ENCODE data around the gene KIF18B. TPM values are rescaled to one million over a fixed set of nuclear protein-coding genes. Genes with fewer than 3 reads are reported as not detected.

KIF18B gene
- total RNA-seq, 4 donors from 2014 or later, result 0.82 to 7.6 (median 3.7) TPM

DNA sequence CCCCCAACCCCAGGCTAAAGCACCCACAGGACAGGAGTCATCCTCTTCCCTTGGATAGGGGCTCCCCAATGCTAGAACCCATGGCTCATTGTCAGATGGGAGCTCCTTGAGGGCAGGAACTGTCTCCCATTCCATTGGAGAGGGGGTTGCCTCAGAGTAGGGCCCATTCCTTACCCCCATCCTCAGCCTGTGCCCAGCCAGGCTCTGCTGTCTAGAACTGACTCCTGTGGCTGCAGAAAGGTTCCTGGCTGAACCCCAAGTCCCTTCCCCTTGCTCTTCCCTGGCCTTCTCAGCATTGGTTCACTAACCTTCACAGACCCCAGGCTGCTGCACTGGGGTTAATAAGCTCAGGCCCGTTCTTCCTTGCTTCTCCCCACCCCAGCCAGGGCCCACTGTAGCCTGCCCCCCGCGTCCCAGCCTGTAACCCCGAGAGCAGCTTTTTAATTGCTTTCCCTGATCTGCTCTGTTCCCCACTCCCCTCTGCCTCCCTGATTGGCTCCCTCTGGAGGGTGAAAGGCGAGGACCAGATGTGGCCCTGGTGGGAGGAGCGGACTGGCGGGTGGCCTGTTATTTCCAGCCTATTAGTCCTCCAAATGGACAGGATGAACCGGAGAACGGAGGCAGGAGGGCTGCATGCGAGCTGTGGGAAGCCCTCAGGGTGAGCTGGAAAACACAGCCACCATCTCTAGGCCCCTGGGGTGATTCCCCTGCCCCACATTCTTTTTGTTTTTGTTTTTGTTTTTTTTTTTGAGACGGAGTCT lies 26.3 kb downstream of the KIF18B start:
- peaks cover 13% of the 10 kb centered on the region for H3K27me3 ChIP-seq
- peaks cover 0 to 8% (median 2%) of the 10 kb centered on the region in 4 donors for H3K4me1 ChIP-seq
- TF ChIP-seq POLR2AphosphoS5 (IDR thresholded peaks at IDR 0.05), result no peak
- no peak for TF ChIP-seq POLR2A (IDR thresholded peaks at IDR 0.05)
- no peak for TF ChIP-seq EP300 (IDR thresholded peaks at IDR 0.05; ENCODE audit: low read depth)
- TF ChIP-seq, protein P1, sequence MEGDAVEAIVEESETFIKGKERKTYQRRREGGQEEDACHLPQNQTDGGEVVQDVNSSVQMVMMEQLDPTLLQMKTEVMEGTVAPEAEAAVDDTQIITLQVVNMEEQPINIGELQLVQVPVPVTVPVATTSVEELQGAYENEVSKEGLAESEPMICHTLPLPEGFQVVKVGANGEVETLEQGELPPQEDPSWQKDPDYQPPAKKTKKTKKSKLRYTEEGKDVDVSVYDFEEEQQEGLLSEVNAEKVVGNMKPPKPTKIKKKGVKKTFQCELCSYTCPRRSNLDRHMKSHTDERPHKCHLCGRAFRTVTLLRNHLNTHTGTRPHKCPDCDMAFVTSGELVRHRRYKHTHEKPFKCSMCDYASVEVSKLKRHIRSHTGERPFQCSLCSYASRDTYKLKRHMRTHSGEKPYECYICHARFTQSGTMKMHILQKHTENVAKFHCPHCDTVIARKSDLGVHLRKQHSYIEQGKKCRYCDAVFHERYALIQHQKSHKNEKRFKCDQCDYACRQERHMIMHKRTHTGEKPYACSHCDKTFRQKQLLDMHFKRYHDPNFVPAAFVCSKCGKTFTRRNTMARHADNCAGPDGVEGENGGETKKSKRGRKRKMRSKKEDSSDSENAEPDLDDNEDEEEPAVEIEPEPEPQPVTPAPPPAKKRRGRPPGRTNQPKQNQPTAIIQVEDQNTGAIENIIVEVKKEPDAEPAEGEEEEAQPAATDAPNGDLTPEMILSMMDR (IDR thresholded peaks at IDR 0.05), result no peak
- H3K9me3 ChIP-seq, result no peaks in the 10 kb centered on the region
- WGBS, 2 donors (ENCODE audit: low coverage in 1 of 2), result 75 to 87% methylated on average over 6 to 11 of the region's 11 CpGs
- in situ Hi-C loops (cut with MboI; ENCODE audit: low pct_ligation_motif_present in 1 of 4, low pct_unique_long_range_greater_than_20kb in 1 of 4, low sequenced_read_pairs in 3 of 4), result loop anchor here in 3 of 4 donors (5.0 to 10.0 kb wide), 4 partner anchors 83 to 183 kb away; no protein-coding TSS in a partner anchor
- no peak overlapping the region for H3K27ac ChIP-seq
- no peak overlapping the region for H3K4me3 ChIP-seq
- H3K36me3 ChIP-seq, result no peaks in the 10 kb centered on the region
- intact Hi-C loops (cut with DNase I; ENCODE audit: low total_unique reads), result loop anchor here (2.0 to 10.0 kb wide), 2 partner anchors 101 to 183 kb away; no protein-coding TSS in a partner anchor
- DNase-seq, result no peak

DNA sequence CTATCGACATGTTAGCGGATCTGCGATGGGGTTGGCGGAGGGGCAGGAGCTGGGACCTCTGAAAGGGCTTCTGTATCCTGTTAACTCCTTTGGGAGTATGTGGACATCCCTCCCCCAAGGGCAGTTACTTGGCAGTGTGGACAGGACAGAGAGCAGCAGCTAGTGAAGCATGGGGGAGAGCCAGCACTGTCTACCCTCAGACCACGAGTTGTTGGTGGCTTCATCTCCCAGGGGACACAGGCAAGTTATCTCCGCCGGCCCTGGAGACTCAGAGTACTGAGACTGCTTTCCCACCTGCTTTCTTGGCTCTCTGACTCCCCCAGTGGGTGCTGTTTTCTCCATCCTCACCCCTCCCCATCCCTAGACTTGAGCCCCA lies 27.0 kb downstream of the KIF18B start:
- DNase-seq, result peak; percentile 1
- Histone ChIP-seq H3K27me3 (peaks cover 13% of the 10 kb centered on the region), H3K36me3 (no peaks in the 10 kb centered on the region), H3K9me3 (no peaks in the 10 kb centered on the region), H3K4me3 (no peak overlapping the region), H3K27ac (no peak overlapping the region), H3K4me1 (peaks cover 0 to 8% (median 2%) of the 10 kb centered on the region in 4 donors)
- no peak for TF ChIP-seq POLR2AphosphoS5 (IDR thresholded peaks at IDR 0.05)
- TF ChIP-seq POLR2A (IDR thresholded peaks at IDR 0.05), result no peak
- no peak for TF ChIP-seq EP300 (IDR thresholded peaks at IDR 0.05; ENCODE audit: low read depth)
- TF ChIP-seq, protein P1 (IDR thresholded peaks at IDR 0.05), result no peak
- WGBS, 2 donors (ENCODE audit: low coverage in 1 of 2), result 65% methylated on average over 7 of the region's 7 CpGs; no CpG with 5 or more reads in 1 of the 2 donors
- in situ Hi-C loops (cut with MboI; ENCODE audit: low pct_ligation_motif_present in 1 of 4, low pct_unique_long_range_greater_than_20kb in 1 of 4, low sequenced_read_pairs in 3 of 4) (loop anchor here in 3 of 4 donors (5.0 to 10.0 kb wide), 4 partner anchors 84 to 184 kb away; no protein-coding TSS in a partner anchor), intact Hi-C loops (cut with DNase I; ENCODE audit: low total_unique reads) (loop anchor here (2.0 to 10.0 kb wide), 2 partner anchors 102 to 184 kb away; no protein-coding TSS in a partner anchor)

DNA sequence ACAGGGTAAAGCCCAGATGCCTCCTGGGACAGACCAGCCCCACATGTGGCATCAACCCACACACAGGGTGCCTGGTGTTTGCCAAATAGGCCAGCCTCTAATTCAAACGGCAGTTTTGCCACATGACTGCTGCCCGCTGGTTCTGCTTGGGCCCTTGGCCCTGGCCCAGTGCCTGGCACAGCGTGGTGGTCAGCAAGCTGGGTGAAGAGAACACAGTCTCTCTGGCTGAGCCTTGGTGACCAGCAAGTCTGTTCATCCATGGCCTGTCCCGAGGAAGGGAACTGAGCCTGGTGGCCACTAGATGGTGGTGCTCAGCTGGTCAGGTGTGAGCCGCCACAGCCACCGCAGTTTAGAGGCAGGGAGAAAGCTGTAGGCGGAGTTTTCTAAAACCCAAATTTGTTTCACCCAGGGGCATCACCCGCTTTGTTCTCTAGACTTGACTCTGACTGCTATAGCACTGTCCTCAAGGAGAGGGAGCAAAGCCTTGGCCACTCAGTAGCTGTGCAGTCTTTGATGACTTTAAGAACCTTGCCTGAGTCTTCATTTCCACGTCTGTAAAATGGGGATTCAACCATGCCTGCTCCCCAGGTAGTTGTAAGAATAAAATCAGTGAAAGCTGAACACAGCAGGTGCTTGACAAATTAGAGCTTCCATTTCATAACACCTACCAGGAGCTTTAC lies 27.5 kb downstream of the KIF18B start:
- Histone ChIP-seq H3K4me1 (peaks cover 0 to 8% (median 2%) of the 10 kb centered on the region in 4 donors), H3K4me3 (no peak overlapping the region), H3K36me3 (no peaks in the 10 kb centered on the region), H3K27ac (no peak overlapping the region), H3K27me3 (peaks cover 13% of the 10 kb centered on the region), H3K9me3 (no peaks in the 10 kb centered on the region)
- in situ Hi-C loops (cut with MboI; ENCODE audit: low pct_ligation_motif_present in 1 of 4, low pct_unique_long_range_greater_than_20kb in 1 of 4, low sequenced_read_pairs in 3 of 4), result loop anchor here (5.0 to 10.0 kb wide), 5 partner anchors 85 to 185 kb away; no protein-coding TSS in a partner anchor
- TF ChIP-seq EP300 (IDR thresholded peaks at IDR 0.05; ENCODE audit: low read depth), result no peak
- no peak for TF ChIP-seq POLR2AphosphoS5 (IDR thresholded peaks at IDR 0.05)
- no peak for TF ChIP-seq POLR2A (IDR thresholded peaks at IDR 0.05)
- TF ChIP-seq, protein P1 (IDR thresholded peaks at IDR 0.05), result peak; percentile 73 to 89 (median 80)
- WGBS, 2 donors (ENCODE audit: low coverage in 1 of 2), result 4% methylated on average over 9 of the region's 9 CpGs; no CpG with 5 or more reads in 1 of the 2 donors
- DNase-seq, result peak; percentile 79
- intact Hi-C loops (cut with DNase I; ENCODE audit: low total_unique reads), result loop anchor here (2.0 to 10.0 kb wide), 2 partner anchors 103 to 185 kb away; no protein-coding TSS in a partner anchor

DNA sequence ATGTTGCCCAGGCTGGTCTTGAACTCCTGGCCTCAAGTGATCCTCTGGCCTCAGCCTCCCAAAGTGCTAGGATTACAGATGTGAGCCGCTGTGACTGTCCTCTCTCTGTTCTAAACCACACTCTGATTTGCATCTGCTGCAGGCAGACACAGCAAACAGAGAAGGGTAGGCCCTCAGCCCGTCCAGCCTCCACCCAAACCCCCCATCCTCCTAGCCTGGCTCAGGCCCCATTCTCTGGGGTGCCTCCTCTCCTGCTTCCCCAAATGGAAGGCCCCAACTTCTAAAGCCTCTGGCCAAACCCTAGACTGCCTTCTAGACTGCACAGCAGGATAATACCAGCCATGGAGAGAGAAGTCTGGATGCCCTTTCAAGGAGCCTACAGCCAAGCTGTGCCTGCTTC lies 28.2 kb downstream of the KIF18B start:
- H3K27ac ChIP-seq, result no peak overlapping the region
- in situ Hi-C loops (cut with MboI; ENCODE audit: low pct_ligation_motif_present in 1 of 4, low pct_unique_long_range_greater_than_20kb in 1 of 4, low sequenced_read_pairs in 3 of 4), result loop anchor here in 2 of 4 donors (10.0 kb wide), 2 partner anchors 175 to 185 kb away; no protein-coding TSS in a partner anchor

More for the DNA sequence above, 28.2 kb downstream of the KIF18B start:
- Histone ChIP-seq H3K4me1 (peaks cover 0 to 8% (median 2%) of the 10 kb centered on the region in 4 donors), H3K4me3 (no peak overlapping the region), H3K36me3 (no peaks in the 10 kb centered on the region), H3K27me3 (peaks cover 13% of the 10 kb centered on the region), H3K9me3 (no peaks in the 10 kb centered on the region)
- intact Hi-C loops (cut with DNase I; ENCODE audit: low total_unique reads), result no loop called here
- no peak for DNase-seq
- TF ChIP-seq POLR2AphosphoS5 (IDR thresholded peaks at IDR 0.05), result no peak
- TF ChIP-seq EP300 (IDR thresholded peaks at IDR 0.05; ENCODE audit: low read depth), result no peak
- TF ChIP-seq POLR2A (IDR thresholded peaks at IDR 0.05), result no peak
- TF ChIP-seq, protein P1 (IDR thresholded peaks at IDR 0.05), result no peak
- WGBS, 2 donors (ENCODE audit: low coverage in 1 of 2), result 82% methylated on average over 2 of the region's 2 CpGs; no CpG with 5 or more reads in 1 of the 2 donors
